Mucosa of stomach (tissue), 1 donor: ENCODE results near the gene CD55.
A peak's percentile ranks its signal among the peaks of the same experiment; 100 is the strongest.

Experiments
- H3K27me3 ChIP-seq: one replicate; pipeline ENCODE4 v1.7.0; 2013; ENCODE audit warnings: mild to moderate bottlenecking, low read length; ENCODE audit not compliant: control insufficient read depth, insufficient read depth
- H3K36me3 ChIP-seq: one replicate; pipeline ENCODE4 v1.7.0; 2013; ENCODE audit warnings: low read length; ENCODE audit not compliant: control insufficient read depth, insufficient read depth
- H3K4me1 ChIP-seq: one replicate; pipeline ENCODE4 v1.7.0; 2013; ENCODE audit warnings: mild to moderate bottlenecking, low read length; ENCODE audit not compliant: control insufficient read depth, insufficient read depth
- H3K4me3 ChIP-seq: one replicate; pipeline ENCODE4 v1.7.0; 2013; ENCODE audit warnings: low read length
- H3K9ac ChIP-seq: one replicate; pipeline ENCODE4 v1.7.0; 2013; ENCODE audit warnings: mild to moderate bottlenecking, low read length, moderate library complexity
- H3K9me3 ChIP-seq: one replicate; pipeline ENCODE4 v1.7.0; 2013; ENCODE audit warnings: mild to moderate bottlenecking, low read length, moderate library complexity; ENCODE audit not compliant: control insufficient read depth
- donor health status: Pancreatic carcinoma.

Gene CD55, protein sequence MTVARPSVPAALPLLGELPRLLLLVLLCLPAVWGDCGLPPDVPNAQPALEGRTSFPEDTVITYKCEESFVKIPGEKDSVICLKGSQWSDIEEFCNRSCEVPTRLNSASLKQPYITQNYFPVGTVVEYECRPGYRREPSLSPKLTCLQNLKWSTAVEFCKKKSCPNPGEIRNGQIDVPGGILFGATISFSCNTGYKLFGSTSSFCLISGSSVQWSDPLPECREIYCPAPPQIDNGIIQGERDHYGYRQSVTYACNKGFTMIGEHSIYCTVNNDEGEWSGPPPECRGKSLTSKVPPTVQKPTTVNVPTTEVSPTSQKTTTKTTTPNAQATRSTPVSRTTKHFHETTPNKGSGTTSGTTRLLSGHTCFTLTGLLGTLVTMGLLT

DNA sequence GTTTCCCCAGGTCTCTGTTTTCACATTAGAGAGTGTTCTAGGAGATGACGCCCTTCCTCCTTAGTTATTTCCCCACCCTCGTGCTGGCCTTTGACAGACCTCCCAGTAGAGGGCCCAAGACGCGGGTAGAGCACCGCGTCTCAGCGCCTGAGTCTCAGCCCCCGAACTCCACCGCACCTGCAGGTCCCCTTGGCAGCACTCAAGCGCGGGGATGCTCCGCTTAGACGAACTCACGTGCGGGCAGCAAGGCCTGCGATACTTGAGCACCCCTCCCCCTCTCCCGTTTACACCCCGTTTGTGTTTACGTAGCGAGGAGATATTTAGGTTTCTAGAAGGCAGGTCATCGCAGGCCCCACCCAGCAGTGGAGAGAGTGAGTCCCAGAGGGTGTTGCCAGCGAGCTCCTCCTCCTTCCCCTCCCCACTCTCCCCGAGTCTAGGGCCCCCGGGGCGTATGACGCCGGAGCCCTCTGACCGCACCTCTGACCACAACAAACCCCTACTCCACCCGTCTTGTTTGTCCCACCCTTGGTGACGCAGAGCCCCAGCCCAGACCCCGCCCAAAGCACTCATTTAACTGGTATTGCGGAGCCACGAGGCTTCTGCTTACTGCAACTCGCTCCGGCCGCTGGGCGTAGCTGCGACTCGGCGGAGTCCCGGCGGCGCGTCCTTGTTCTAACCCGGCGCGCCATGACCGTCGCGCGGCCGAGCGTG, at the start of gene CD55:
CD55 (plus strand) TSS at position 600 of the 711 bp plus-strand sequence; CDS start at position 688, 88 bp downstream.
- H3K27me3 ChIP-seq = no peaks in the 10 kb centered on the region
- H3K36me3 ChIP-seq = no peaks in the 10 kb centered on the region
- peaks cover 32% of the 10 kb centered on the region for H3K4me1 ChIP-seq
- H3K9ac ChIP-seq = peak within 1 kb of the TSS; percentile 96
- H3K9me3 ChIP-seq = no peaks in the 10 kb centered on the region
- H3K4me3 ChIP-seq = peak within 1 kb of the TSS; percentile 95

DNA sequence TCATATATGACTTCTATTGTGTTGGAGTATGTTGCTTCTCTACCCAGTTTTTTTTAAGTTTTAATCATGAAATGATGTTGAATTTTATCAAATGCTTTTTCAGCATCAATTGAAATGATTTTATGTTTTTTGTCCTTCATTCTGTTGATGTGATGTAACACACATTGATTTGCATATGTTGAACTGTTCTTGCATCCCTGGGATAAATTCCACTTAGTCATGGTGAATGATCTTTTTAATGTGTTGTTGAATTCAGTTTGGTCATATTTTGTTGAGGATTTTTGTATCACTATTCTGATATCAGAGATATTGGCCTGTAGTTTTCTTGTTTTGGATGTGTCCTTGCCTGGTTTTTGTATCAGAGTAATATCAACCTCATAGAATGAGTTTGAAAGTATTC, 46.6 kb upstream of the CD55 start:
- Histone ChIP-seq H3K4me3 (no peak overlapping the region), H3K36me3 (no peaks in the 10 kb centered on the region), H3K27me3 (no peaks in the 10 kb centered on the region), H3K9ac (no peak overlapping the region), H3K9me3 (no peaks in the 10 kb centered on the region), H3K4me1 (no peaks in the 10 kb centered on the region)

DNA sequence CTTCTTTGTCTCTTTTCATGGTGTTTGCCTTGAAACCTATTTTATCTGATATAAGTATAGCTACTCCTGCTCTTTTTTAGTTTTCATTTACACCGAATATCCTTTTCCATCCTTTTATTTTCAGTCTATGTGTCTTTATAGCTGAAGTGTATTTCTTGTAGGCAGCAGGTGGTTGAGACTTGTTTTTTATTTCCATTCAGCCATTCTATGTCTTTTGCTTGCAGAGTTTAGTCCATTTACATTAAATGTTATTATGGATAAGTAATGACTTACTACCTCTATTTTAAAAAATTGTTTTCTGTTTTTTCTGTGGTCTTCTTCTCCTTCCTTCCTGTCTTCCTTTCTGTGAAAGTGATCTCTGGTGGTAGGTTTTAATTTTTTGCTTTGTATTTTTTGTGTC, 45.0 kb upstream of the CD55 start:
- H3K4me3 ChIP-seq = no peak overlapping the region
- no peaks in the 10 kb centered on the region for H3K36me3 ChIP-seq
- H3K4me1 ChIP-seq = no peaks in the 10 kb centered on the region
- H3K27me3 ChIP-seq = no peaks in the 10 kb centered on the region
- H3K9me3 ChIP-seq = no peaks in the 10 kb centered on the region
- H3K9ac ChIP-seq = no peak overlapping the region

DNA sequence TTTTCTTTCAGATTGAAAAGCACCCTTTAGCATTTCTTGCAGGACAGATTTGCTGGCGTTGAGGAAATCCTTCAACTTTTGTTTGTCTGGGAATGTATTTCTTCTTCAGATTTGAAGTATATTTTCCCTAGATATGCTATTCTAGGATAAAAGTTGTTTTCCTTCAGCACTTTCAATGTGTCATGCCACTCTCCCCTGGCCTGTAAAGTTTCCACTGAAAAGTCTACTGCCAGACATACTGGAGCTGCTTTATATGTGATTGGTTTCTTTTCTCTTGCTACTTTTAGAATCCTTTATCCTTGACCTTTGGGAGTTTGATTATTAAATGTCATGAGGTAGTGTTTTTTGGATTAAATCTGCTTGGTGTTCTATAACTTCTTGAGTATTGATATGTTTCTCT, 44.2 kb upstream of the CD55 start:
- H3K9ac ChIP-seq = no peak overlapping the region
- H3K27me3 ChIP-seq = no peaks in the 10 kb centered on the region
- H3K4me1 ChIP-seq = peaks cover 7% of the 10 kb centered on the region
- H3K4me3 ChIP-seq = no peak overlapping the region
- H3K9me3 ChIP-seq = no peaks in the 10 kb centered on the region
- H3K36me3 ChIP-seq = no peaks in the 10 kb centered on the region

DNA sequence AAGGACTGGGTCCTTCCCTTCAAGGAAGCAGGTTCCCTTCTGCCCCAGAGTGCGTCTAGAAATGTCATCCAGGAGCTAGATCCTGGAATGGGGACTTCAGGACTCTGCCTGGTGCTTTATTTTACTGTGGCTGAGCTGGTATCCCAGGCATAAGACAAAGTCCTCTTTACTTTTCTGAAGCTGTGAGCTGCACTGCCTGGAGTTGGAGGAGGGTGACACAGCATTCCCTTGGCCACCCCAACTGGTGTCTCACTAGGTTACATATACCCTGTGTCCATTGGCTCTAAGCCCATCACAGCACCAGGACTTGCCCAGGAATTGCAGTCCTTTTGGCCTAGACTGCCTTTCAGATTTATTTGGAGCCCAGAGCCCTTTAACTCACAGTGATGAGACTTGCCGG, 41.8 kb upstream of the CD55 start:
- Histone ChIP-seq H3K4me1 (peaks cover 27% of the 10 kb centered on the region), H3K4me3 (no peak overlapping the region), H3K9me3 (no peaks in the 10 kb centered on the region), H3K36me3 (no peaks in the 10 kb centered on the region), H3K27me3 (no peaks in the 10 kb centered on the region), H3K9ac (no peak overlapping the region)

DNA sequence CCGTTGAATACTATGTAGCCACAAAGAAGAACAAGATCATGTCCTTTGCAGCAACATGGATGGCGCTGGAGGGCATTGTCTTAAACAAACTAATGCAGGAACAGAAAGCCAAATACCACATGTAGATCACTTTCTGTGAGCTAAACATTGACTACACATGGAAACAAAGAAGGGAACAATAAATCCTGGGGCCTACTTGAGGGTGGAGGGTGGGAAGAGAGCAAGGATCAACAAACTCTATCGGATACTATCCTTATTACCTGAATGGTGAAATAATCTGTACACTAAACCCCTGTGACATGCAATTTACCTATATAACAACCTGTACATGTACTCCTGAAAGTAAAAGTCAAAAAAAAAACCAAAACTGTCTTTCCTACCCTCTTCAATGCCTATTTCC, 40.8 kb upstream of the CD55 start:
- Histone ChIP-seq H3K36me3 (no peaks in the 10 kb centered on the region), H3K9me3 (no peaks in the 10 kb centered on the region), H3K4me1 (peaks cover 27% of the 10 kb centered on the region), H3K4me3 (no peak overlapping the region), H3K27me3 (no peaks in the 10 kb centered on the region), H3K9ac (no peak overlapping the region)

DNA sequence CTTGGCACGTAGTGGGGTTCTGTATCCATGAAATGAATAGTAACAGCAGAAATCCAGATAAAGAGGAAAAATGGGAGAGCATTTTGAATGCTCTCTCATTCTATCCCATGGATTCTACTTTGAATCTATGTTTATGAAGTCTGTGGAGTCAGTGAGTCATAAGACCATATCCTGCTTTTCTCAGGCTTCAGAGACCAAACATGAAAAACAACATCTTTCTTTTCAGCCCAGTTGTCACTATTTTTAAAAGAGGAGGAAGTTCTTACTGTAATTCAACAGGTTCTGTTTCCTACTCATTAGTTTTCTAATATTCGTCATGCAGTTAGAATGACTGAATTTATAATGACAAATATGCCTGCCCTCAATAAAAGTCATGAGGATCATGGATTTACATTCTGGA, 39.4 kb upstream of the CD55 start:
- H3K4me1 ChIP-seq = peaks cover 27% of the 10 kb centered on the region
- H3K36me3 ChIP-seq = no peaks in the 10 kb centered on the region
- no peaks in the 10 kb centered on the region for H3K27me3 ChIP-seq
- H3K9ac ChIP-seq = no peak overlapping the region
- H3K4me3 ChIP-seq = no peak overlapping the region
- H3K9me3 ChIP-seq = no peaks in the 10 kb centered on the region

DNA sequence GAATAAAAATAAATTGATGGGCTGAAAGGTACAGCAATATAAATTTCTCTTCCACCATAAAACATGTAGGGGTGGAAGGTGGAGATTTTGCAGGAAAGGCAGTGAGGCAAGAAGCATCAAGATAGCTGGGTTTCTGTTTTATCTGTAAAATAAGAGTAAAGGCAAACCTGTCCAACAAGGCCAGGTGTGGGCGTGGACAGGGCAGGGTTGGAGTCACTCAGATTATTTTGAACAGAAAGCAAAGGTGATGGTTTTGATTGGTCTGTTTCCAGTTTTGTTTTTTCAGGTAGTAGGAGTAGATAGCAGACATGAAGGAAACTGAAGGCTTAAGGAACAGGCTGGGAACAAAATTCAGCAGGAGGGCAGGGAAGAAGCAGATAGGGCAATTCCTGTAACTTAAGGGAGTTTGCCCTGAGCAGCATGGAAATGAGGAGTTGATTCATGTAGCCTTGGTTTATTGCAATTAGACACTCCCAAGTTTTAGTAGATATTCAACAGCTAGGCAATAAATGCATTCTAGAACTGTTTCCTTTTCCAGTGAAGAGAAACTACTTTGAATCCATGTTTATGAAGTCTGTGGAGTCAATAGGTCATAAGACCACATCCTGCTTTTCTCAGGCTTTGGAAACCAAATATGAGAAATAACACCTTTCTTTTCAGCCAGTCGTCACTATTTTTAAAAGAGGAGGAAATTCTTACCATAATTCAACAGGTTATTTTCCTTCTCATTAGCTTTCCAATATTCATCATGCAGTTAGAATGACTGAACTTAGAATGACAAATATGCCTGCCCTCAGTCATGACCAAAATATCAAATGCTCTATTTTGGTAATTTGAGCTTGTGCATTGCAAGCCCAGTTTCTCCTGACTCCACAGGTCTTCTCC, 38.7 kb upstream of the CD55 start:
- Histone ChIP-seq H3K27me3 (no peaks in the 10 kb centered on the region), H3K9me3 (no peaks in the 10 kb centered on the region), H3K36me3 (no peaks in the 10 kb centered on the region), H3K9ac (no peak overlapping the region), H3K4me3 (no peak overlapping the region), H3K4me1 (peaks cover 27% of the 10 kb centered on the region)

DNA sequence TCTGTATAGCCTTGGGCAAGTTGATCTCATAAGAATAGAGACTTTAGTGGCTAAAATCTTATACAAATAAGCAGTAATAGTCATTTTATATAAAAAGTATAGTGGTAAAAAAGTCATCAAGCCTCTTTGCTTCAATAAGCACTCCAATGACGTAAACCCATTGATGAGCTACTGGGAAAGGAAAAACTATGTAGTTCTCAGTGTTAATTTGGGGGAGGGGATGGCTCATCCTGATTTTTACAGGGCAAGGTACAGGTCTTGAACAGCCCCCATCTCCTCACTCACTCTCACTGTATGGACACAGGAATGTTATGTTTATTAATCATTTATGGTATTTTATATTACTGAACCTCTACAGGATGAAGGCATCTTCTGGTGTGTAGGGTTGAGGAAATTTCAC, 38.1 kb upstream of the CD55 start:
- no peak overlapping the region for H3K4me3 ChIP-seq
- H3K4me1 ChIP-seq = peaks cover 27% of the 10 kb centered on the region
- H3K9me3 ChIP-seq = no peaks in the 10 kb centered on the region
- no peaks in the 10 kb centered on the region for H3K36me3 ChIP-seq
- no peaks in the 10 kb centered on the region for H3K27me3 ChIP-seq
- H3K9ac ChIP-seq = no peak overlapping the region

DNA sequence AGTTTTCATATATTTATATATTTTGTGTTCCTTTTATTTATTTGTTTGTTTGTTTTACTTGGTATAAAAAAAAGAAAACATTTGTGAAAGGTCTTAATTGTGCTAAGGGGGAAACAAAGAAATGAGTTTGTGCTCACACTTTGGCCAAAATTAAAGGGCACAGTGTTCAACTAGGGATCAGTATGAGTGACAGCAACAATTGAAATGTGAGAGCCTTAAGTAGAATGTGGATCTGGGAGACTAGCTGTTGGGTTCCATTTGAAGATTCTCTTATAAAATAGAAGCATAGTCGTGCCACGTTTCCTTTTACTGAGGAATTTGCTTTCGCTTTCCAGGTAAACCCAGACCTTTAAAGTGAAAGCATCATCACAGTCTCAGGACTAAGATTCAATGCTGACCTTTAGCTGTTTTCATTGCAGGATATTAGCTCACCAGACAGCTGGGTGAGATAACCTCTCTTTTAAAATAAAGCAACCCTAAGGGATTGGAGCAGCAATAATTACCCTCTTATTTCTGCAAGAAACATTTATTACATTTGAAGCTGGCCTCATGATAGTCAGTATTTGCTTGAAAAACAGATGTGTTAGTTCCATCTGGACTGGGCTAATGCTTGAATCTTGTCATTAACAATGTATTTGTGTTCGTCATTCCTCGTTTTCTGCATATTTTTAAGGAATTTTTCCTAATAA, 37.1 kb upstream of the CD55 start:
- Histone ChIP-seq H3K4me3 (no peak overlapping the region), H3K27me3 (no peaks in the 10 kb centered on the region), H3K9me3 (no peaks in the 10 kb centered on the region), H3K36me3 (no peaks in the 10 kb centered on the region), H3K9ac (peak overlapping the region; percentile 23), H3K4me1 (peaks cover 27% of the 10 kb centered on the region)

DNA sequence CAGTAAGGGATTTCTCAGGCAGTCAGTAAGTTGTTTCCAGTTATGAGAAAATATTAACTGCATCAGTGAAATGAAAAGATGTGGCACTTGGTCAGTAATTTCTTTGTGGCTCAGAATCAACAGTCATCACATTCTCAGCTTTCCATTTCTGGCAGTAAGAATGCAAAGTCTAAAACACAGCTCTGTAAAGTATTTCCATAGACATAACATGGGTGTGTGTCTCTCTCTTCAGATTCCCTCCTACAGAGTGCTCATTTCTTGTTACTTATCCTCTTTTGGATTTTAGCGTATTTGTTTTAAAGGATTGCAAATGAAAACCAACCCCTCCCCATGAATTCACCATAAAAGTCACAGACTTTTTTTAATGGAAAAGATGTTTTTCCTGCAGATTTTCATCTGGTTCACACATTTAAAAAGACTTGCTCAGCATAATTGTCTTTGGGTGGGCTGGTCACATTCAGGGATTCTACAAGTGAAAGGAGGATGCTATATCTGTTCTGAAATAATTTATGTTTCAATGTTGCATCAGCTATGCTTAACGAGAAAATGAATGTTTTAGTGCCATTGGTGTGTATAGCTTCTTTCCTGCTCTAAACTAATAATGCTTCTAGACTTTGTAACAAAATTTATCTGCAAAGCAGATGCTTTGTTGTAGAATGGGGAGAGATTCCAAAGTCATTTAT, 34.6 kb upstream of the CD55 start:
- no peaks in the 10 kb centered on the region for H3K36me3 ChIP-seq
- H3K4me3 ChIP-seq = no peak overlapping the region
- H3K4me1 ChIP-seq = peaks cover 24% of the 10 kb centered on the region
- H3K27me3 ChIP-seq = no peaks in the 10 kb centered on the region
- no peak overlapping the region for H3K9ac ChIP-seq
- H3K9me3 ChIP-seq = no peaks in the 10 kb centered on the region
